AML-193 (cell line): ENCODE results near the gene ATXN1.
"Not testable (repeated sequence)": the region's sequence is repeated elsewhere in the genome, so short reads cannot be mapped to it uniquely, and the experiment has no call there.

Experiments
- DNase-seq, 2 experiments: peaks; one replicate each; lab custom pipeline; 2025; lab: John Stamatoyannopoulos, UW

Gene ATXN1

GRCh38 chr6:16412982-16413381 is 348.3 kb downstream of the ATXN1 start:
- no peak for DNase-seq

GRCh38 chr6:16412171-16412570 is 349.1 kb downstream of the ATXN1 start:
- DNase-seq = no peak

- peak; percentile 51 to 72 for DNase-seq
Measured at GRCh38 chr6:16409531-16410441, 351.5 kb downstream of the ATXN1 start.

GRCh38 chr6:16408766-16409165 is 352.5 kb downstream of the ATXN1 start:
- no peak for DNase-seq

GRCh38 chr6:16406966-16407365 is 354.3 kb downstream of the ATXN1 start:
- no peak for DNase-seq

GRCh38 chr6:16406538-16406937 is 354.7 kb downstream of the ATXN1 start:
- peak; percentile 86 for DNase-seq

- no peak for DNase-seq
Measured at GRCh38 chr6:16405375-16405774, 355.9 kb downstream of the ATXN1 start.

GRCh38 chr6:16404456-16404855 is 356.8 kb downstream of the ATXN1 start:
- DNase-seq = no peak

- no peak for DNase-seq
Measured at GRCh38 chr6:16403831-16404230, 357.4 kb downstream of the ATXN1 start.

- no peak for DNase-seq
Measured at GRCh38 chr6:16402581-16402900, 358.7 kb downstream of the ATXN1 start.

GRCh38 chr6:16400248-16400760 is 361.0 kb downstream of the ATXN1 start:
- DNase-seq = no peak

- no peak for DNase-seq
Measured at GRCh38 chr6:16399695-16400094, 361.6 kb downstream of the ATXN1 start.

GRCh38 chr6:16399158-16399557 is 362.1 kb downstream of the ATXN1 start:
- no peak for DNase-seq

GRCh38 chr6:16398587-16398986 is 362.7 kb downstream of the ATXN1 start:
- no peak for DNase-seq

GRCh38 chr6:16397623-16398022 is 363.6 kb downstream of the ATXN1 start:
- no peak for DNase-seq

GRCh38 chr6:16396497-16397319 is 364.6 kb downstream of the ATXN1 start:
- no peak for DNase-seq

GRCh38 chr6:16394632-16395031 is 366.6 kb downstream of the ATXN1 start:
- DNase-seq = no peak

- no peak for DNase-seq
Measured at GRCh38 chr6:16393326-16393725, 367.9 kb downstream of the ATXN1 start.

GRCh38 chr6:16392010-16392409 is 369.2 kb downstream of the ATXN1 start:
- no peak for DNase-seq

GRCh38 chr6:16391451-16391912 is 369.8 kb downstream of the ATXN1 start:
- DNase-seq = no peak

GRCh38 chr6:16390909-16391450 is 370.3 kb downstream of the ATXN1 start:
- not testable (repeated sequence) for DNase-seq

- no peak for DNase-seq
Measured at GRCh38 chr6:16389642-16390041, 371.6 kb downstream of the ATXN1 start.
